ENCODE measurements around the gene TMCO2. TPM values are rescaled to one million over a fixed set of nuclear protein-coding genes. Genes with fewer than 3 reads are reported as not detected.
"Not testable (repeated sequence)": the region's sequence is repeated elsewhere in the genome, so short reads cannot be mapped to it uniquely, and the experiment has no call there.

The TMCO2 gene
- total RNA-seq: not detected
- not detected for polyA plus RNA-seq (ENCODE audit: insufficient read depth in 1 of 8, insufficient read length in 8 of 8, low replicate concordance in 1 of 8)
- long read RNA-seq, donor 1: 0 reads
- long read RNA-seq, donor 2: 0 reads
- long read RNA-seq, donor 3: 0 reads
- long read RNA-seq, donor 4: 0 reads
- long read RNA-seq, donor 5: 0 reads
- long read RNA-seq, donor 6: 0 reads
- long read RNA-seq, donor 7: 0 reads
- long read RNA-seq, donor 8: 0 reads
- long read RNA-seq, donor 9: 0 reads
- long read RNA-seq, donor 10: 0 reads
- long read RNA-seq, donor 11: 0 reads

DNA sequence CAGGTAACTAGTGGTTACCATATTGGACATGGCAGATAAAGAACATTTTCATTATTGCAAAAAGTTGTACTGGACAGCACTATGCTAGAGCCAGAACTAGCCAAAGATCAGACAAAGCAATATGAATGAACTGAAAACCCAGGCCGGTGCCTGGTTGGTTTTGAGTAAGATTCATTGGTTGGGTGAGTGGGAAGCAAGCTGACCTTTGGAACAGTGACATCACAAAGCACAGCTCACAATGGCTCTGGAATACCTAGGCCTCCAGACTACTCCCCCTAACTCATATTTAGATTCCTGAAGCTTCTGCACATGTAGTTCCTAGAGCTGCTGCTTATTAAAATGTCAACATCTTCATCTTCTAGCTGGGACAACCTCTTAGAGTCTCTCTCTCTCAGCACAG, at the start of gene TMCO2:
Gene TMCO2 (plus strand): TSS at position 283 of the 400 bp plus-strand sequence. CDS start 57 bp downstream, at position 340.
- Histone ChIP-seq H3K9me3 (replicated peaks; ENCODE audit: control insufficient read depth, low read depth, low read length) (no peaks in the 10 kb centered on the region), H3K27me3 (ENCODE audit: control insufficient read depth, insufficient read depth, low read length) (no peaks in the 10 kb centered on the region), H3K4me1 (ENCODE audit: control insufficient read depth, insufficient read depth, low read length) (no peaks in the 10 kb centered on the region), H3K4me3 (ENCODE audit: low read length) (no peak within 1 kb of the TSS), H3K36me3 (ENCODE audit: control insufficient read depth, insufficient read depth, low read length) (no peaks in the 10 kb centered on the region), H3K27ac (ENCODE audit: low read length) (no peak within 1 kb of the TSS)
- 86% methylated on average over 1 of the region's 1 CpG for WGBS (ENCODE audit: insufficient coverage)
- no peak for DNase-seq

DNA sequence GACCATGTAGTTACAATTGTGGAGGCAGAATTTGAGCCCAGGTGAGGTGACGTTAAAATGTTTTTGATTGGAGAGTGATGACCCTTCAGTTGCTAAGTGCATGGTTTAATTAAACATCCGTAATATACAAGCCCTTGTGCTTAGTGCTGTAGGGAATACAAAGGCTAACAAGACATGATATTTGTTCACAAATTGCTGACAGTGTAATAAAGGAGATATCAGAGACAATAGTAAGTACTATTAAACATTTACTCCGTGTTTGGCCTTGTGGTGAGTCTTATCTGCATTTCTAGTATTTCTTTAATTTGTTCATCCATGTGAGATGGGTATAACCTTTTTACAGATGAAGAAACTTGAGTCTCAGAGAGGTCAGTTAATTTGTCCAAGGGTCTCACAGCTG, 48.6 kb upstream of the TMCO2 start:
- H3K27me3 ChIP-seq (ENCODE audit: control insufficient read depth, insufficient read depth, low read length): no peaks in the 10 kb centered on the region
- H3K4me3 ChIP-seq (ENCODE audit: low read length): no peak overlapping the region
- H3K9me3 ChIP-seq (replicated peaks; ENCODE audit: control insufficient read depth, low read depth, low read length): no peaks in the 10 kb centered on the region
- no CpG with 5 or more reads among the region's 3 CpGs for WGBS (ENCODE audit: insufficient coverage)
- no peak overlapping the region for H3K27ac ChIP-seq (ENCODE audit: low read length)
- peaks cover 10% of the 10 kb centered on the region for H3K36me3 ChIP-seq (ENCODE audit: control insufficient read depth, insufficient read depth, low read length)
- DNase-seq: no peak
- H3K4me1 ChIP-seq (ENCODE audit: control insufficient read depth, insufficient read depth, low read length): no peaks in the 10 kb centered on the region

DNA sequence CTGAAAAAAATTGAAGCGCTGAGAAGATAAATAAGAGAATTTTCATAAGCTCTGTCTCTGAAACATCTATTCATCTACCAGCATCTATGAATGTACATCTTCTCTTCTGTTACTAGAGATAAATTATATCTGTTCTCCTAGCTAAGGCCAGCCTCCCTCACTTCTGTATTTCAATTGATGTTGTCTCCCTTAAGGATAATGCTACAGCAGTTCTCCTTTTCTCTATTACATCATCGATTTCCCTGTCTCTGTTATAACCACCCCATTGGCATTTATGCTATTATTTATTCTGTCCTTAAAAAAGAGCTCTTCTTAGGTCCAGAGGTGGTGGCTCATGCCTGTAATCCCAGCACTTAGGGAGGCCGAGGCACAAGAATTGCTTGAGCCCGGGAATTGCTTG, 42.9 kb upstream of the TMCO2 start:
- no peaks in the 10 kb centered on the region for H3K4me1 ChIP-seq (ENCODE audit: control insufficient read depth, insufficient read depth, low read length)
- no peak for DNase-seq
- no peak overlapping the region for H3K4me3 ChIP-seq (ENCODE audit: low read length)
- H3K36me3 ChIP-seq (ENCODE audit: control insufficient read depth, insufficient read depth, low read length): peaks cover 27% of the 10 kb centered on the region
- no peak overlapping the region for H3K27ac ChIP-seq (ENCODE audit: low read length)
- H3K9me3 ChIP-seq (replicated peaks; ENCODE audit: control insufficient read depth, low read depth, low read length): no peaks in the 10 kb centered on the region
- H3K27me3 ChIP-seq (ENCODE audit: control insufficient read depth, insufficient read depth, low read length): no peaks in the 10 kb centered on the region
- 82% methylated on average over 2 of the region's 4 CpGs for WGBS (ENCODE audit: insufficient coverage)

DNA sequence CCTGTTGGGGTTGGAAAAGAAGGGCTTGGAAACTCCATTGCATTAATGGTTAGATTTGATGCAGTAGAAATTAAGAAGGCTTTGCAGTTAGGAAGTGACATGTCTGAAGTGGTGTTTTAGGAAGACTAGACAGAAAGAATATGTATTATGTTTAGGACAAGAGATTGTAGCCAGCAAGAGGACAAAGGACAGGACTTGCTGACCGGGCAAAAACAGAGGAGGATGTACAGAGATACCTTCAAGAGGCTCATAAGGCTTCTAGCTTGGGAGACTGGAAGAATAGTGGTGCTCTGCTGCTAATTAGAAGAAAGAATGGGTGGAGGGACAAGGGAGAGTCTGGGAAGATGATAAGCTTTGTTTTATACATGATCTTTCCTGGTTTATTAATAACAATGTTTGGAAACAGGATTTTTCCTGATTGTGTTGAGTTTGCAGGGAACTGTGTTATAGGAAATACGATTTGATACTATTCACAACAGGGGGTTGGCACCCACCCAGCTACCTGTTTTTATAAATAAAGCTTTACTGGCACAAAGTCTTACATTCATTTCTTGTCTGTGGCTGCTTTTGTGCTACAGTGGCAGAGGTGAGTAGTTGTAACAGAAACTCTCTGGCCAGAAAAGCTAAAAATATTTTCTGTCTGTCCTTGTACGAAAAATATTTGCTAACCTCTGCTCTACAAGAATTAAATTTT, 37.1 kb upstream of the TMCO2 start:
- no peak overlapping the region for H3K27ac ChIP-seq (ENCODE audit: low read length)
- no peaks in the 10 kb centered on the region for H3K9me3 ChIP-seq (replicated peaks; ENCODE audit: control insufficient read depth, low read depth, low read length)
- no peak overlapping the region for H3K4me3 ChIP-seq (ENCODE audit: low read length)
- WGBS (ENCODE audit: insufficient coverage): 95% methylated on average over 1 of the region's 3 CpGs
- DNase-seq: no peak
- H3K4me1 ChIP-seq (ENCODE audit: control insufficient read depth, insufficient read depth, low read length): no peaks in the 10 kb centered on the region
- H3K36me3 ChIP-seq (ENCODE audit: control insufficient read depth, insufficient read depth, low read length): peaks cover 24% of the 10 kb centered on the region
- no peaks in the 10 kb centered on the region for H3K27me3 ChIP-seq (ENCODE audit: control insufficient read depth, insufficient read depth, low read length)

DNA sequence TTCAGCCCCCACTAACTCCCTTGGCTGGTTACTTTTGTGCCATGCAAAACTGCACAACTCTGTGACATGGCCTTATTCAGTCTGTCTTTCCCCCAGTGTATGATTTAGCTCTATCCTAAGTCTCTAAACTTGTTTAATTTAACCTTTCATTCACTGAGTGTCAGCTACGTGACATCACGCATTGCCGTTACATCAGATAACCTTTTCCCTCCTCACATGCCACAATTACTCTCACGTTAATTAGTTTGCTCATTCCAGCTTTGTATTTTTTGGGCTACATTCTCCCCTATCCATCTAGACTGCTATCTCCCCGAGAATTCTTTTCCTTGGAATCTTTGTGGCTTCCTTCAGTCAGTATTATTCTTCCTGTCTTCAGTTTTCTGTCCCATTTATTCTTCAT, 29.4 kb upstream of the TMCO2 start:
- no peaks in the 10 kb centered on the region for H3K9me3 ChIP-seq (replicated peaks; ENCODE audit: control insufficient read depth, low read depth, low read length)
- no peak for DNase-seq
- peaks cover 7% of the 10 kb centered on the region for H3K36me3 ChIP-seq (ENCODE audit: control insufficient read depth, insufficient read depth, low read length)
- no peaks in the 10 kb centered on the region for H3K4me1 ChIP-seq (ENCODE audit: control insufficient read depth, insufficient read depth, low read length)
- H3K4me3 ChIP-seq (ENCODE audit: low read length): no peak overlapping the region
- H3K27me3 ChIP-seq (ENCODE audit: control insufficient read depth, insufficient read depth, low read length): no peaks in the 10 kb centered on the region
- 82% methylated on average over 2 of the region's 5 CpGs for WGBS (ENCODE audit: insufficient coverage)
- H3K27ac ChIP-seq (ENCODE audit: low read length): no peak overlapping the region

DNA sequence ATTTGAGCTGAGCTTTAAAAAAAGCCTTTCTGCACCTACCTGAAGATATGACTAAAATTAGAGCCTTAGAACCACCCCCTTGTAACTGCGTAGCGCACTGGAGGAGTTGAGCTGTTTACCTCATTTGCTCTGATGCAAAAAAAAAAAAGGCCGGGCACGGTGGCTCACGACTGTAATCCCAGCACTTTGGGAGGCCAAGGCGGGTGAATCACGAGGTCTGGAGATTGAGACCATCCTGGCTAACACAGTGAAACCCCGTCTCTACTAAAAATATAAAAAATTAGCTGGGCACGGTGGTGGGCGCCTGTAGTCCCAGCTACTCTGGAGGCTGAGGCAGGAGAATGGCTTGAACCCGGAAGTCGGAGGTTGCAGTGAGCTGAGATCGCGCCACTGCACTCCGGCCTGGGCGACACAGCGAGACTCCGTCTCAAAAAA, 26.2 kb upstream of the TMCO2 start:
- not testable (repeated sequence) for H3K9me3 ChIP-seq (replicated peaks; ENCODE audit: control insufficient read depth, low read depth, low read length); H3K36me3 ChIP-seq (ENCODE audit: control insufficient read depth, insufficient read depth, low read length); H3K4me1 ChIP-seq (ENCODE audit: control insufficient read depth, insufficient read depth, low read length); DNase-seq; H3K27me3 ChIP-seq (ENCODE audit: control insufficient read depth, insufficient read depth, low read length); H3K27ac ChIP-seq (ENCODE audit: low read length); H3K4me3 ChIP-seq (ENCODE audit: low read length)
- 94% methylated on average over 12 of the region's 18 CpGs for WGBS (ENCODE audit: insufficient coverage)

DNA sequence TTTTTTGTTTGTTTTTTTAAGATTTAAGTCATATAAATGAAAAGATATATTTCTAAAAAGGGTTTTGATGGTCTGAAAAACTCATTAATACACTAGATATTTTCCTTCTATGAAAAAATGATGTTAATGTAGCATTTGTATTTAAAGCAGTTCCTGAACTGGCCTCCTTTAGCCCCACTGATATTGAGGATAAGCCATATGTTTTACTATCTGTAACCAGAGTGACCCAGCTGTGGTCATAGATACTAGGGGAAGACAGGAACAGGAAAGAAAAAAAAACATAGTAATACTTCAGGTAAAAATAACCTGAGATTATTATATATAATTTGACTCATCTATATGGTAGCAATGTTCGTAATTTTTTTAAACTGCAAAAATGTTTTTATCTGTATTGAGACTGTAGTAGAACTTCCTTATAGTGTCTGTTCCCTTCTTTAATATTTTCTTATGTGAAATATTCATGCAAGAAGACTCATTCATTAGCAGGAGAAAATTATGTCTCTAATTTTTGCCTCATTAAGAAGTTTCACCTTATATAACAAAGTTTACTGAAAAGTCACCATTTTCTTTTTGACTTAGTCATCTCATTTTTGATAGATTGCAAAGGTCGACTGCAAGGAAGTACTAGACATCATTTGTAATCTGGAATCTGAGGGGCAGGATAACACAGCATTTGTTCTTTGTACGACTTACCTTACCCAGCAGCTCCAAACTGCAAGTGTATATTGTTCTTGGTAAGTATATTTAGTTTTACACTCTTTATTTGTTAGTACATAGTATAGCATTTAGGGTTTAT, 25.6 kb upstream of the TMCO2 start:
- Histone ChIP-seq H3K27ac (ENCODE audit: low read length) (no peak overlapping the region), H3K4me3 (ENCODE audit: low read length) (no peak overlapping the region), H3K36me3 (ENCODE audit: control insufficient read depth, insufficient read depth, low read length) (peaks cover 5% of the 10 kb centered on the region), H3K27me3 (ENCODE audit: control insufficient read depth, insufficient read depth, low read length) (no peaks in the 10 kb centered on the region), H3K4me1 (ENCODE audit: control insufficient read depth, insufficient read depth, low read length) (no peaks in the 10 kb centered on the region), H3K9me3 (replicated peaks; ENCODE audit: control insufficient read depth, low read depth, low read length) (no peaks in the 10 kb centered on the region)
- DNase-seq: no peak
- WGBS (ENCODE audit: insufficient coverage): no CpG with 5 or more reads among the region's 3 CpGs

DNA sequence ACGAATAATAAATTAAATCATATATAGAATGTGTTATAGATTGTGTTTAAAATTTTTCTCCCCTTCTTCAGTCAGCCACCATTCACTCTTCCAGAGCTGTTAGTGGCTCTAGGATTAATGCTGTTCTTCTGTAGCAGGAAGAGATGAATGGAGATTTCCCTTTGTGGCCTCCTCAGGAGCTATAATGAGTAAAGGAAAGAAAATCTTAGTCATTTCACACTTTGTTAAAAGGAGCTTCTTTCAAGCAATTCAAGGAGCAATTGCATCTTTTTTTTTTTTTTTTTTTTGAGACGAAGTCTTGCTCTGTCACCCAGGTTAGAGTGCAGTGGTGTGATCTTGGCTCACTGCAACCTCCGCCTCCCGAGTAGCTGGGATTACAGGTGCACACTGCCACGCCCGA, 23.7 kb upstream of the TMCO2 start:
- Histone ChIP-seq H3K27ac (ENCODE audit: low read length) (no peak overlapping the region), H3K36me3 (ENCODE audit: control insufficient read depth, insufficient read depth, low read length) (peaks cover 9% of the 10 kb centered on the region), H3K4me1 (ENCODE audit: control insufficient read depth, insufficient read depth, low read length) (no peaks in the 10 kb centered on the region), H3K4me3 (ENCODE audit: low read length) (no peak overlapping the region), H3K27me3 (ENCODE audit: control insufficient read depth, insufficient read depth, low read length) (no peaks in the 10 kb centered on the region), H3K9me3 (replicated peaks; ENCODE audit: control insufficient read depth, low read depth, low read length) (no peaks in the 10 kb centered on the region)
- no peak for DNase-seq
- WGBS (ENCODE audit: insufficient coverage): 100% methylated on average over 2 of the region's 6 CpGs

DNA sequence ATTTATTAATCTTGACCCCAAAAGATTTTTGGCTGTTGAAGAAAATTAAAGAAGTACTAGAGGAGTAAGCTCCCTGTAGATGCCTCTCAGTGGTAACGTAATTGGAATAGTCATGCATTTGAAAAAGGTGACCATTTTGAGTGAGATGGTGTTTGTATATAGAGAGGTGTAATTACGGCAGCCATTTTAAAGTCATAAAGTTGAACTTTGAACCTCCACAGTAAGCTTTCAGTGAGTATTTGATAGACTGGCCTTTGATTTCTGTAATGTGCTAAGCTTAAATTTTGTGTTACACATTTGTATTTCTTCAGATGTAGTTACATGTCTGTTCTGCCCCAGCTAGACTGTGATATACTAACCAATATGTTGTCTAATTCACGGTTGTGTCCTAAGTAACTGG, 21.5 kb upstream of the TMCO2 start:
- no peak for DNase-seq
- no peaks in the 10 kb centered on the region for H3K4me1 ChIP-seq (ENCODE audit: control insufficient read depth, insufficient read depth, low read length)
- H3K4me3 ChIP-seq (ENCODE audit: low read length): no peak overlapping the region
- no peak overlapping the region for H3K27ac ChIP-seq (ENCODE audit: low read length)
- H3K9me3 ChIP-seq (replicated peaks; ENCODE audit: control insufficient read depth, low read depth, low read length): no peaks in the 10 kb centered on the region
- no CpG with 5 or more reads among the region's 3 CpGs for WGBS (ENCODE audit: insufficient coverage)
- H3K36me3 ChIP-seq (ENCODE audit: control insufficient read depth, insufficient read depth, low read length): peaks cover 9% of the 10 kb centered on the region
- H3K27me3 ChIP-seq (ENCODE audit: control insufficient read depth, insufficient read depth, low read length): no peaks in the 10 kb centered on the region

DNA sequence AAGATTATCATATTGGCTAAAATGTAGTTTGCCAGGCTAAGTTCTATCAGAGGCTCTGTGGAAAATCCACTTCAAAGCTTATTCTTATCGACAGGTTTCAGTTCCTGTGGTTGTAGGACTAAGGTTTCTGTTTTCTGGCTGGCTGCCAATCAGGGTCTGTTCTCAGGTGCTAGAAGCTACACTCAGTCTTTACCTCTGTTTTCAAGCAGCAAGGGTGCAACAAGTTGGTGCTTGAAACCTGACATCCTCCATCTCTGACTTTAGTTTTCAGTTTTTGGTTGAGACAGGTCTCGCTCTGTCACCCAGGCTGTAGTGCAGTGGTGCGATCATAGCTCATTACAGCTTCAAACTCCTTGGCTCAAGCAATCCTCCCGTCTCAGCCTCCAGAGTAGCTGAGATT, 15.3 kb upstream of the TMCO2 start:
- peaks cover 40% of the 10 kb centered on the region for H3K36me3 ChIP-seq (ENCODE audit: control insufficient read depth, insufficient read depth, low read length)
- no peaks in the 10 kb centered on the region for H3K27me3 ChIP-seq (ENCODE audit: control insufficient read depth, insufficient read depth, low read length)
- 94% methylated on average over 2 of the region's 4 CpGs for WGBS (ENCODE audit: insufficient coverage)
- H3K9me3 ChIP-seq (replicated peaks; ENCODE audit: control insufficient read depth, low read depth, low read length): no peaks in the 10 kb centered on the region
- H3K27ac ChIP-seq (ENCODE audit: low read length): no peak overlapping the region
- DNase-seq: peak; percentile 5
- H3K4me1 ChIP-seq (ENCODE audit: control insufficient read depth, insufficient read depth, low read length): no peaks in the 10 kb centered on the region
- no peak overlapping the region for H3K4me3 ChIP-seq (ENCODE audit: low read length)
